GM23248 (cell line): ENCODE data around the gene TBC1D14.

Source experiments
- EZH2 ChIP-seq: fragments of 200-600 bp; sonication (generic); IDR thresholded peaks from 2 replicates; pipeline ENCODE4 v1.6.1; 2018; ENCODE audit warnings: antibody characterized with exemption, mild to moderate bottlenecking; ENCODE audit not compliant: insufficient read depth, poor library complexity, severe bottlenecking
- EZH2phosphoT487 ChIP-seq: fragments of 200-600 bp; sonication (generic); IDR thresholded peaks from 2 replicates; pipeline ENCODE4 v1.6.1; 2018; ENCODE audit warnings: antibody characterized with exemption, moderate library complexity, mild to moderate bottlenecking, low read depth; ENCODE audit not compliant: insufficient read depth

DNA sequence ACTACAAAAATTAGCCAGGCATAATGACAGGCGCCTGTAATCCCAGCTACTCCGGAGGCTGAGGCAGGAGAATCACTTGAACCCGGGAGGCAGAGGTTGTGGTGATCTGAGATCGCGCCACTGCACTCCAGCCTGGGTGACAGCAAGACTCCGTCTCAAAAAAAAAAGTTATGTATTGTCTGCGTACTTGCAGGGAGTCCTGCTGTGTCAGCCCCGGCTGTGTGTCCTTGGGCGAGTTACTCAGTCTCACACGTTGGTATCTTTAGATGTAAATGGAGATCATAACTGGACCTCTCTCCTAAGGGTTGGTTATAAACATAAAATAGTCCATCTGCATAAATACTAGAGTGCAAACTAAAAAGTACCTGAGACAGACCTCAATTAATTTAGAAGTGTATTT lies 22.7 kb upstream of the TBC1D14 start:
- no peak for TF ChIP-seq EZH2phosphoT487
- no peak for TF ChIP-seq EZH2
